Transverse colon (tissue), 4 donors: ENCODE data around the gene FFAR3.

Experiments used
- CTCF ChIP-seq, 5 experiments: fragments of 200-600 bp in 3 of 5; fragments of 450-650 bp in 2 of 5; sonication (generic) in 3 of 5; IDR thresholded peaks; 1 replicate in 2 of 5; 2 replicates in 3 of 5; pipeline ENCODE4 v1.5.1; 2016 to 2017; ENCODE audit warnings: antibody characterized with exemption in 5 of 5, inconsistent platforms in 3 of 5, mild to moderate bottlenecking in 2 of 5, moderate library complexity in 1 of 5
- EP300 ChIP-seq: sonication (generic); formaldehyde crosslinking; IDR thresholded peaks from one replicate; pipeline ENCODE4 v1.6.1; 2017; ENCODE audit warnings: antibody characterized with exemption, low read depth
- POLR2A ChIP-seq: fragments of 450-650 bp; IDR thresholded peaks from one replicate; pipeline ENCODE4 v1.6.1; 2016; ENCODE audit warnings: antibody characterized with exemption, mild to moderate bottlenecking, moderate library complexity
- POLR2AphosphoS5 ChIP-seq, 3 donors: sonication (generic); formaldehyde crosslinking; IDR thresholded peaks; one replicate each; pipeline ENCODE4 v1.6.1; 2016; ENCODE audit warnings: antibody characterized with exemption in 3 of 3

- TF ChIP-seq CTCF (IDR thresholded peaks at IDR 0.05) (no peak), POLR2A (no peak), POLR2AphosphoS5 (IDR thresholded peaks at IDR 0.05) (no peak), EP300 (no peak)
Observed at GRCh38 chr19:35316560-35316959, 41.7 kb upstream of the FFAR3 start.
